ENCODE measurements around the gene DCTPP1. TPM values are rescaled to one million over a fixed set of nuclear protein-coding genes. Genes with fewer than 3 reads are reported as not detected.
A peak's percentile ranks its signal among the peaks of the same experiment; 100 is the strongest.

DCTPP1 gene
- total and polyA plus RNA-seq, 2 of the 13 experiments (the other 11 are each of a cell fraction or from before 2014, with no cell fraction given): 54.8 to 74.4 TPM

DNA sequence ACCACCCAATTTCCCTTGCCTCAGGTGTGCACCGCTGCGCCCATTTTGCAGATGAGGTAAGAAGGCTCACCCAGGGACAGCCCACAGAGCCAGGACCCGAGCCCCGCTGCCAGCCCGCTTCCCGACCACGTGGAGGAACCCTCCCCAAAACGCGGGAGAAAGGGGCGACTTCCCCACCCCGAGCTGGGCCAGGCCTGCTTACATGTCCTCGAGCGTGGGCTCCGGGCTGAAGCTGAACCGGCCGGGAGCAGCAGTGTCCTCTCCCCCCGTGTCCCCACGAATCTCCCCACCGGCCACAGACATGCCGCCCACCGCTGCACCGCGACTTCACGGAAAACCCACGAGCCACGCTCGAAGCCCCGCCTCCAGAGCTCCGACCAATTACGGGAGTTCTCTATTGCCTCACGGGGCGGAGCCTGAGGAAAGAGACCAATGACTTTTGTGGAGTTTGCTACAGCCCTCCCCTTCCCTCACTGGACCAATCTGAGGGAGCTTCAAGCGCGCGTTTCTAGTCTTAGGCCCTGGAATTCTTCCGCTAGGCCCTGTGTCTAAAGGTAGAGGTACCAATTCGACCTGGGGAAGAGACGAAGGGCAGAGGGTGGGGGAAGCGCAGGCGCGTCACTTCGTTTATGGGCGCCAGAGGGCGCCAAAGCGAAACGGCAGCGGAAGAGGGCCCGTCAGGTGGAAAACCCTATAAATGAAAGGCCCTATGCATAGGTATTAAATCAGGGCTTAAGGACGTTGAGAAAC, at the start of gene DCTPP1 (continued):
- TF ChIP-seq, protein P1, sequence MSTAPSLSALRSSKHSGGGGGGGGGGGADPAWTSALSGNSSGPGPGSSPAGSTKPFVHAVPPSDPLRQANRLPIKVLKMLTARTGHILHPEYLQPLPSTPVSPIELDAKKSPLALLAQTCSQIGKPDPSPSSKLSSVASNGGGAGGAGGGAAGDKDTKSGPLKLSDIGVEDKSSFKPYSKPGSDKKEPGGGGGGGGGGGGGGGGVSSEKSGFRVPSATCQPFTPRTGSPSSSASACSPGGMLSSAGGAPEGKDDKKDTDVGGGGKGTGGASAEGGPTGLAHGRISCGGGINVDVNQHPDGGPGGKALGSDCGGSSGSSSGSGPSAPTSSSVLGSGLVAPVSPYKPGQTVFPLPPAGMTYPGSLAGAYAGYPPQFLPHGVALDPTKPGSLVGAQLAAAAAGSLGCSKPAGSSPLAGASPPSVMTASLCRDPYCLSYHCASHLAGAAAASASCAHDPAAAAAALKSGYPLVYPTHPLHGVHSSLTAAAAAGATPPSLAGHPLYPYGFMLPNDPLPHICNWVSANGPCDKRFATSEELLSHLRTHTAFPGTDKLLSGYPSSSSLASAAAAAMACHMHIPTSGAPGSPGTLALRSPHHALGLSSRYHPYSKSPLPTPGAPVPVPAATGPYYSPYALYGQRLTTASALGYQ (CRISPR knock-in tag; IDR thresholded peaks at IDR 0.05): no peak; the same call in 1 of the 2 replicates
- TF ChIP-seq CBX1 (IDR thresholded peaks at IDR 0.05; ENCODE audit: low read depth) (peak; percentile 63), ISL2 (CRISPR knock-in tag; IDR thresholded peaks at IDR 0.05) (peak; percentile 86), PRMT3 (CRISPR knock-in tag; IDR thresholded peaks at IDR 0.05; ENCODE audit: borderline replicate concordance, low read depth) (no peak), ZNF337 (CRISPR knock-in tag; IDR thresholded peaks at IDR 0.05; ENCODE audit: borderline replicate concordance, low read depth) (no peak; the same call in 1 of the 2 replicates), SMAD9 (CRISPR knock-in tag; IDR thresholded peaks at IDR 0.05) (no peak), HDAC1 (CRISPR knock-in tag; IDR thresholded peaks at IDR 0.05) (peak; percentile 77), ZNF749 (CRISPR knock-in tag; IDR thresholded peaks at IDR 0.05; ENCODE audit: borderline replicate concordance) (peak; percentile 30), ZNF772 (CRISPR knock-in tag; IDR thresholded peaks at IDR 0.05) (peak; percentile 16), ATM (IDR thresholded peaks at IDR 0.05; ENCODE audit: borderline replicate concordance) (no peak), BHLHE40 (IDR thresholded peaks at IDR 0.05; ENCODE audit: low read length) (peak; percentile 31; the same call in 1 of the 2 replicates), HNRNPK (IDR thresholded peaks at IDR 0.05; ENCODE audit: low read depth, low read length, poor library complexity, severe bottlenecking) (no peak), GATAD2A (CRISPR knock-in tag; IDR thresholded peaks at IDR 0.05) (peak; percentile 87), ZNF326 (CRISPR knock-in tag; IDR thresholded peaks at IDR 0.05; ENCODE audit: borderline replicate concordance) (no peak), ZMYM2 (CRISPR knock-in tag; IDR thresholded peaks at IDR 0.05) (peak; percentile 80; the same call in 1 of the 2 replicates), PCBP1 (IDR thresholded peaks at IDR 0.05; ENCODE audit: borderline replicate concordance, low read depth, low read length) (peak; percentile 92), ZFAT (CRISPR knock-in tag; conservative IDR thresholded peaks at IDR 0.05) (no peak), PRDM4 (CRISPR knock-in tag; IDR thresholded peaks at IDR 0.05; ENCODE audit: borderline replicate concordance) (0 out of 2 replicates have a peak, but pooled peaks have one; percentile 70), YEATS2 (CRISPR knock-in tag; IDR thresholded peaks at IDR 0.05; ENCODE audit: borderline replicate concordance) (peak; percentile 94)
- TF ChIP-seq, protein P2, sequence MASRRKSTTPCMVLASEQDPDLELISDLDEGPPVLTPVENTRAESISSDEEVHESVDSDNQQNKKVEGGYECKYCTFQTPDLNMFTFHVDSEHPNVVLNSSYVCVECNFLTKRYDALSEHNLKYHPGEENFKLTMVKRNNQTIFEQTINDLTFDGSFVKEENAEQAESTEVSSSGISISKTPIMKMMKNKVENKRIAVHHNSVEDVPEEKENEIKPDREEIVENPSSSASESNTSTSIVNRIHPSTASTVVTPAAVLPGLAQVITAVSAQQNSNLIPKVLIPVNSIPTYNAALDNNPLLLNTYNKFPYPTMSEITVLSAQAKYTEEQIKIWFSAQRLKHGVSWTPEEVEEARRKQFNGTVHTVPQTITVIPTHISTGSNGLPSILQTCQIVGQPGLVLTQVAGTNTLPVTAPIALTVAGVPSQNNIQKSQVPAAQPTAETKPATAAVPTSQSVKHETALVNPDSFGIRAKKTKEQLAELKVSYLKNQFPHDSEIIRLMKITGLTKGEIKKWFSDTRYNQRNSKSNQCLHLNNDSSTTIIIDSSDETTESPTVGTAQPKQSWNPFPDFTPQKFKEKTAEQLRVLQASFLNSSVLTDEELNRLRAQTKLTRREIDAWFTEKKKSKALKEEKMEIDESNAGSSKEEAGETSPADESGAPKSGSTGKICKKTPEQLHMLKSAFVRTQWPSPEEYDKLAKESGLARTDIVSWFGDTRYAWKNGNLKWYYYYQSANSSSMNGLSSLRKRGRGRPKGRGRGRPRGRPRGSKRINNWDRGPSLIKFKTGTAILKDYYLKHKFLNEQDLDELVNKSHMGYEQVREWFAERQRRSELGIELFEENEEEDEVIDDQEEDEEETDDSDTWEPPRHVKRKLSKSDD (CRISPR knock-in tag; IDR thresholded peaks at IDR 0.05; ENCODE audit: low read depth): no peak; the same call in 1 of the 2 replicates
- TF ChIP-seq, protein P3, sequence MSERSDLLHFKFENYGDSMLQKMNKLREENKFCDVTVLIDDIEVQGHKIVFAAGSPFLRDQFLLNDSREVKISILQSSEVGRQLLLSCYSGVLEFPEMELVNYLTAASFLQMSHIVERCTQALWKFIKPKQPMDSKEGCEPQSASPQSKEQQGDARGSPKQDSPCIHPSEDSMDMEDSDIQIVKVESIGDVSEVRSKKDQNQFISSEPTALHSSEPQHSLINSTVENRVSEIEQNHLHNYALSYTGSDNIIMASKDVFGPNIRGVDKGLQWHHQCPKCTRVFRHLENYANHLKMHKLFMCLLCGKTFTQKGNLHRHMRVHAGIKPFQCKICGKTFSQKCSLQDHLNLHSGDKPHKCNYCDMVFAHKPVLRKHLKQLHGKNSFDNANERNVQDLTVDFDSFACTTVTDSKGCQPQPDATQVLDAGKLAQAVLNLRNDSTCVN (CRISPR knock-in tag; IDR thresholded peaks at IDR 0.05; ENCODE audit: borderline replicate concordance): peak; percentile 75; the same call in 1 of the 2 replicates

Measured in HepG2 (cell line).